HCT116 (cell line): ENCODE results near the gene ZNF227.

ENCODE experiments used
- EZH2 ChIP-seq: fragments of 200-600 bp; sonication (generic); IDR thresholded peaks from 2 replicates; pipeline ENCODE4 v1.6.1; 2017; ENCODE audit warnings: antibody characterized with exemption, mixed run types
- POLR2A ChIP-seq: IDR thresholded peaks from 2 replicates; pipeline ENCODE4 v1.7.0; 2011; ENCODE audit warnings: borderline replicate concordance; ENCODE audit not compliant: insufficient read depth, insufficient read length; ENCODE audit errors: extremely low read depth
- POLR2AphosphoS5 ChIP-seq: IDR thresholded peaks from 2 replicates; pipeline ENCODE4 v1.6.1; 2011; ENCODE audit warnings: mild to moderate bottlenecking, low read depth, low read length, moderate library complexity
- RAD21 ChIP-seq: IDR thresholded peaks from 2 replicates; pipeline ENCODE4 v1.6.1; 2012; ENCODE audit warnings: low read depth, mild to moderate bottlenecking
- TF ChIP-seq, protein P1 (sequence below): IDR thresholded peaks from 2 replicates; pipeline ENCODE4 v1.6.1; 2012

DNA sequence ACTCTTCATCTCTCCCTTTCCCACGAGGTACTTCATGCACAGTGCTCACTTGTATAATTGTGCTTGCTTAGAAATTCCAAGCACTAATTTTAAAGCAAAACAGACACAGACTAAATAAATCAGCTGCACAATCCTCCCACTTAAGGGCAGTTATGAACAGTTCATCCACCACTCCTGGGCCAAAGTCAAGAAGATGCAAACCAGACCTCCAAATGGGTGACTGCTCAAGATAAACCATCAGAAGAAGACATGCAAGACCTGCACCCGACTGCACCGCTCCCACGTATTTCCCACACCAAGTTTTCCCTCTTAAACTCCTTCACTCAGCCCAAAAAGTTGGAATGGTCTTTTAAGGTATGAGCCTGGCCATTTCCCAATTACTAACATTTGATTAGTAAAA, 72.6 kb downstream of the ZNF227 start:
- no peak for TF ChIP-seq POLR2A
- TF ChIP-seq RAD21 = no peak
- TF ChIP-seq POLR2AphosphoS5 = no peak
- TF ChIP-seq, protein P1, sequence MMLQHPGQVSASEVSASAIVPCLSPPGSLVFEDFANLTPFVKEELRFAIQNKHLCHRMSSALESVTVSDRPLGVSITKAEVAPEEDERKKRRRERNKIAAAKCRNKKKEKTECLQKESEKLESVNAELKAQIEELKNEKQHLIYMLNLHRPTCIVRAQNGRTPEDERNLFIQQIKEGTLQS = no peak
- no peak for TF ChIP-seq EZH2
